Activated CD4-positive, alpha-beta memory T cell treated with anti-CD3 and anti-CD28 coated beads, Interleukin-2, amount 10 ng/mL, durations not matched to agents 7 days and 5 days (primary cell): ENCODE measurements around the gene P2RX6. TPM values are rescaled to one million over a fixed set of nuclear protein-coding genes. Genes with fewer than 3 reads are reported as not detected.
"Not testable (repeated sequence)": the region's sequence is repeated elsewhere in the genome, so short reads cannot be mapped to it uniquely, and the experiment has no call there.

Source experiments
- CTCF ChIA-PET: fragments of 350-600 bp; sonication (Branson Sonifier 250); formaldehyde crosslinking; loops from one replicate; lab custom pipeline; 2021; ENCODE audit warnings: antibody characterized with exemption, inconsistent platforms; lab: Charles Lee
- POLR2A ChIA-PET: fragments of 350-600 bp; sonication (Branson Sonifier 250); formaldehyde crosslinking; loops from one replicate; lab custom pipeline; 2021; ENCODE audit warnings: antibody characterized with exemption; lab: Charles Lee
- DNase-seq: peaks from one replicate; pipeline ENCODE4 v3.0.0-alpha.2; 2020
- H3K27ac Mint-ChIP-seq: one replicate; pipeline ENCODE4 v1.8.0; 2021; ENCODE audit warnings: mild to moderate bottlenecking, mixed read lengths
- H3K27me3 Mint-ChIP-seq: one replicate; pipeline ENCODE4 v1.8.0; 2021; ENCODE audit warnings: mixed read lengths
- H3K36me3 Mint-ChIP-seq: one replicate; pipeline ENCODE4 v1.8.0; 2021; ENCODE audit warnings: low read depth, mixed read lengths
- H3K4me1 Mint-ChIP-seq: one replicate; pipeline ENCODE4 v1.8.0; 2021; ENCODE audit warnings: mixed read lengths
- H3K4me3 Mint-ChIP-seq: one replicate; pipeline ENCODE4 v1.8.0; 2021; ENCODE audit warnings: mild to moderate bottlenecking, mixed read lengths
- H3K9me3 Mint-ChIP-seq: one replicate; pipeline ENCODE4 v1.8.0; 2021; ENCODE audit warnings: mixed read lengths
- total RNA-seq, 2 experiments: library from RNA; stranded (reverse); gene quantifications; one replicate each; pipeline ENCODE4 v1.2.3, GENCODE V29; 2021

P2RX6 gene
- total RNA-seq, 2 experiments from 2014 or later = 0.08 to 0.23 TPM

DNA sequence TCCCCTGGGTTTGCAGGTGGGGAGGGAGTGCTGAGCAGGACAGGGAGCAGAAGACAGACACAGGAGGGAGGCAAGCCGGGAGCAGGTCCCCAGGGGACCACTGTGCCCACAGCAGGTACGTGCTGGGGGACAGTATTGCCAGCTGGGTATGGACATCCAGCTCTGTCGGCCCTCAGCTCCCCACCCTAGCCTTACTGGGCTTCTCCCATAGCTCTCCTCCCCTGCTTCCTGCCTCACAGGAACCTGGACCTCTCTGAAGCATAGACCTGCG, 40.5 kb downstream of the P2RX6 start:
- H3K27ac Mint-ChIP-seq = no peak overlapping the region
- no peaks in the 10 kb centered on the region for H3K36me3 Mint-ChIP-seq
- H3K27me3 Mint-ChIP-seq = peaks cover 10% of the 10 kb centered on the region
- no peak overlapping the region for H3K4me3 Mint-ChIP-seq
- DNase-seq = no peak
- no peaks in the 10 kb centered on the region for H3K9me3 Mint-ChIP-seq
- POLR2A ChIA-PET = interaction anchor here (1.2 kb wide), 1 partner anchor 10 kb away, joined by 4 read pairs; the partner anchor contains the start of gene LRRC74B
- H3K4me1 Mint-ChIP-seq = peaks cover 21% of the 10 kb centered on the region
- CTCF ChIA-PET = no interaction called here

GRCh38 chr22:21055880-21056319, 40.9 kb downstream of the P2RX6 start:
- Mint-ChIP-seq H3K9me3 (no peaks in the 10 kb centered on the region), H3K4me3 (no peak overlapping the region), H3K27ac (no peak overlapping the region), H3K4me1 (peaks cover 21% of the 10 kb centered on the region), H3K36me3 (no peaks in the 10 kb centered on the region), H3K27me3 (peaks cover 10% of the 10 kb centered on the region)
- POLR2A ChIA-PET = no interaction called here
- DNase-seq = no peak
- CTCF ChIA-PET = no interaction called here

DNA sequence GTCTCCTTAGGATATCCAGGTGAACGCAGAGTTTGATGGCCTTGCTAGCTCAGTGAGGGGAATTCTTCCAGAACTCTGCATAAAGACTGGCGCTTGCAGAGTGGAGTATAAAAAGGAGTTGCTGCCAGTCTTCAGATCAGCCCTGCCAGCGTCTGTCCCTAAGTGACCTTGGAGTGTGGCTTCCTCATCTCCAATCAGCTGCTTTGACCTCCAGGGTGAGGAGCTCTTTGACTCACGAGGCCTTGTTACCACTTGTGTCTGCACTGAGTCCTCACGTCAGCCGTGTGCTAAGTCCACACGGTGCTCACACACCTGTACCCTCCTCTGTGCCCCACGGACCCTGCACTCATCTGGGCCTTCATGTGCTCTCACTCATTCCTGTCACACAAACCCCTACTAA, 45.4 kb downstream of the P2RX6 start:
- H3K36me3 Mint-ChIP-seq, POLR2A ChIA-PET: not testable (repeated sequence)

GRCh38 chr22:21061660-21062321, 46.8 kb downstream of the P2RX6 start:
- POLR2A ChIA-PET, H3K9me3 Mint-ChIP-seq, H3K27me3 Mint-ChIP-seq, H3K4me1 Mint-ChIP-seq, CTCF ChIA-PET, H3K36me3 Mint-ChIP-seq, H3K27ac Mint-ChIP-seq, DNase-seq, H3K4me3 Mint-ChIP-seq: not testable (repeated sequence)

More for the DNA sequence above, 45.4 kb downstream of the P2RX6 start:
- H3K27ac Mint-ChIP-seq, DNase-seq, CTCF ChIA-PET, H3K9me3 Mint-ChIP-seq, H3K4me3 Mint-ChIP-seq: not testable (repeated sequence)
- H3K27me3 Mint-ChIP-seq = peaks cover 10% of the 10 kb centered on the region
- H3K4me1 Mint-ChIP-seq = peaks cover 15% of the 10 kb centered on the region

DNA sequence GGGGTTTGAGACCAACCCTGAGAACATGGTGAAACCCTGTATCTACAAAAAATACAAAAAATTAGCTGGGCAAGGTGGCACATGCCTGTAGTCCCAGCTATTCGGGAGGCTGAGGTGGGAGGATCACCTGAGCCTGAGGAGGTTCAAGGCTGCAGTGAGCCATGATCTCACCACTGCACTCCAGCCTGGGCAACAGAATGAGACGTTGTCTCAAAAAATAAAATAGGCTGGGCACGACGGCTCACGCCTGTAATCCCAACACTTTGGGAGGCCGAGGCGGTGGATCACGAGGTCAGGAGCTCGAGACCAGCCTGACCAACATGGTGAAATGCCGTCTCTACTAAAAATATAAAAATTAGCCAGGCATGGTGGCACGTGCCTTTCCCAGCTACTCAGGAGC, 49.5 kb downstream of the P2RX6 start:
- H3K27me3 Mint-ChIP-seq, H3K27ac Mint-ChIP-seq, H3K4me1 Mint-ChIP-seq, H3K9me3 Mint-ChIP-seq, CTCF ChIA-PET, DNase-seq, H3K4me3 Mint-ChIP-seq, POLR2A ChIA-PET, H3K36me3 Mint-ChIP-seq: not testable (repeated sequence)

GRCh38 chr22:21064917-21065864, 50.2 kb downstream of the P2RX6 start:
- Mint-ChIP-seq H3K9me3 (no peaks in the 10 kb centered on the region), H3K4me1 (peaks cover 6% of the 10 kb centered on the region), H3K27ac (no peak overlapping the region), H3K4me3 (no peak overlapping the region), H3K27me3 (peaks cover 2% of the 10 kb centered on the region), H3K36me3 (no peaks in the 10 kb centered on the region)
- POLR2A ChIA-PET = no interaction called here
- CTCF ChIA-PET = no interaction called here
- DNase-seq = no peak

DNA sequence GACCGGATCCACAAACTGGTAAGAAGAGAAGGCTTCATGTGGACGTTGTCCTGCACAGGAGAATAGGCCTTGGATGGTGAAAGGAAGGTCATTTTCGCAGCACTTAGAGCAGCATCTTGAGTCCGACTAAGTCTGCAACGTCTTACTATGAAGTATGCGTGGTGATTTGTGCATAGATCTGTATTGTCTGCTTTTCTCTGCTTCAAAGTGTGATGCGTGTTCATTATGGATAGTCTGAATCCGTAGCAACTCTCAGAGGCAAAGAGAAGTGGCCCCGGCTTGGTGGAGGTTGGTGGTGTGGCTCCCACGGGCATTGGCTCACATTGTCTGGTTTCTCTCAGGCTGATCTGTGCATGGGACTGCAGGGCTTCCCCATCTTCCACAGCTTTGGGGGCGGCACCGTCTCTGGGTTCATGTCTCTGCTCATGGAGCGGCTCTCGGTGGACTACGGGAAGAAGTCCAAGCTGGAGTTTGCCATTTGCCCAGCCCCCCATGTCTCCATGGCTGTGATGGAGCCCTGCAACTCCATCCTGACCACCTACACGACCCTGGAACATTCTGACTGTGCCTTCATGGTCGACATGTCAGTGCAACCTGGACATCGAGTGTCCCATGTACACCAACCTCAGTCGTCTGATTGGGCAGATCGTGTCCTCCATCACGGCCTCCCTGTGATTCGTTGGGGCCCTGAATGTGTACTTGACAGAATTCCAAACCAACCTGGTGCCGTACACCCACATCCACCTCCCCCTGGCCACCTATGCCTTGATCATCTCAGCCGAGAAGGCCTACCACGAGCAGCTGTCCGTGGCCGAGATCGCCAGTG, 52.3 kb downstream of the P2RX6 start:
- Mint-ChIP-seq H3K9me3 (no peaks in the 10 kb centered on the region), H3K4me3 (no peak overlapping the region), H3K36me3 (no peaks in the 10 kb centered on the region), H3K27me3 (peaks cover 2% of the 10 kb centered on the region), H3K4me1 (peaks cover 12% of the 10 kb centered on the region), H3K27ac (no peak overlapping the region)
- POLR2A ChIA-PET = no interaction called here
- CTCF ChIA-PET = no interaction called here
- DNase-seq = no peak

DNA sequence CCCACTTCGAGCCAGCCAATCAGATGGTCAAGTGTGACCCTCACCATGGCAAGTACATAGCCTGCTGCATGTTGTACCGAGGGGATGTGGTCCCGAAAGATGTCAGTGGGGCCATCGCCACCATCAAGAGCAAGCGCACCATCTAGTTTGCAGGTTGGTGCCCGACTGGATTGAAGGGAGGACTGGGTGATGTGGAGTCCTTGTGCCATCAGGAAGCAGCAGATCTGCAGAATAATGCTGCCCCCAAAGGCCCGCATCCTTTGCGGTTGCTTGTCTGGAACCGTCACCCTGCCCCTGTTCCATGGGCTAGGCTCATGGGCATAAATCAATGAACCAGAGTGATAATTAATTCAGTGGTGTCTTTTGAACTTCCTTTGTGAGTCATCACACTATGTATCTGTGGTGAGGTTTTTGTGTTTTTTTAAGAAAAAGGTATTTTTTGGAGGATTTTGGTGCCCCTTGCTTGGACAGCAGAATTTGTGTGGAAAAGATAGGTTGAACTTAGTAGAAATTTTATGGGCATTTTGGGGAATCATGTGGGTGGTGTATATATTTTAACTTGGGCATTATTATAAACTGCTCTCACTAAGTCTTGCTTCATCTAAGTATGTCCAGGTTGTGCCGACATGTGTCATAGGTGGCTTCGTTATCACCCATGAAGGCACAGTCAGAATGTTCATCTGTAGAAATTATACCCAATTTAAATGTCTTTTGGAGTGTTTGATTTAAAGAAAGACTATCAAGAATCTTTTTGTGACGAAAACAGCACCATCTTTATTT, 53.1 kb downstream of the P2RX6 start:
- Mint-ChIP-seq H3K36me3 (no peaks in the 10 kb centered on the region), H3K27ac (no peak overlapping the region), H3K4me1 (peaks cover 12% of the 10 kb centered on the region), H3K27me3 (peaks cover 2% of the 10 kb centered on the region), H3K4me3 (no peak overlapping the region), H3K9me3 (no peaks in the 10 kb centered on the region)
- ChIA-PET CTCF (no interaction called here), POLR2A (no interaction called here)
- no peak for DNase-seq

DNA sequence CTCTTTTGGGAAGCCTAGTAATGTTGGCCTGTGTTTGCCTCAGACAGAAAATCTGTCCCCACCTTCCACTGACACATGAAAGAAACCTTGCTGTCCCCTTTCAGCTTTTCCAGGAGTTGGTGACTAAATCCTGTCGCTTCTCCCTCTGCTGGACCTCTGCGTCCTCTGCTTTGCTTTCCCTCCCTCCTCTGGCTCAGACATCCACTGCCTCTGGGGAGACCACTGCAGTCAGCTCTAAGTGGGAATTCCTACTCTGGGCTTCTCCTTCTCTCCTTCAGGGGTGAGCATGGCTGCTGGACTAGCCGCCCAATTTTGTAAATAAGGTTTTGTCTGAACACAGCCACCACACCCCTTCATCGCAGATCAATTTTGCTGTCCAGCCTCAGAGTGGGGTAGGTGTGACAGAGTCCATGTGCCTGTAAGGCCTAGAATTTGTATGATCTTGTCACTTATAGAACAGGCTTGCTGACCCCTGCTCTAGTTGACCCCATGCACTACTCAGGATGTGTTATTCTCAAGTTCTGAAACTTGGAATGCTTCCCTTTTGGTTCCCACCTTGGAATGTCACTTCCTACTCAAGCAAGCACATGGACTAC, 53.8 kb downstream of the P2RX6 start:
- POLR2A ChIA-PET = interaction anchor here (0.5 kb wide), 1 partner anchor 151 kb away, joined by 3 read pairs; no protein-coding TSS in a partner anchor
- no peaks in the 10 kb centered on the region for H3K36me3 Mint-ChIP-seq
- no peak overlapping the region for H3K27ac Mint-ChIP-seq
- no peaks in the 10 kb centered on the region for H3K9me3 Mint-ChIP-seq
- H3K27me3 Mint-ChIP-seq = peaks cover 3% of the 10 kb centered on the region
- H3K4me3 Mint-ChIP-seq = no peak overlapping the region
- no peak for DNase-seq
- H3K4me1 Mint-ChIP-seq = peaks cover 12% of the 10 kb centered on the region
- CTCF ChIA-PET = no interaction called here

- CTCF ChIA-PET = no interaction called here
- no peak overlapping the region for H3K27ac Mint-ChIP-seq
- H3K4me3 Mint-ChIP-seq = no peak overlapping the region
These were observed 54.4 kb downstream of the P2RX6 start for GRCh38 chr22:21069375-21069774.

DNA sequence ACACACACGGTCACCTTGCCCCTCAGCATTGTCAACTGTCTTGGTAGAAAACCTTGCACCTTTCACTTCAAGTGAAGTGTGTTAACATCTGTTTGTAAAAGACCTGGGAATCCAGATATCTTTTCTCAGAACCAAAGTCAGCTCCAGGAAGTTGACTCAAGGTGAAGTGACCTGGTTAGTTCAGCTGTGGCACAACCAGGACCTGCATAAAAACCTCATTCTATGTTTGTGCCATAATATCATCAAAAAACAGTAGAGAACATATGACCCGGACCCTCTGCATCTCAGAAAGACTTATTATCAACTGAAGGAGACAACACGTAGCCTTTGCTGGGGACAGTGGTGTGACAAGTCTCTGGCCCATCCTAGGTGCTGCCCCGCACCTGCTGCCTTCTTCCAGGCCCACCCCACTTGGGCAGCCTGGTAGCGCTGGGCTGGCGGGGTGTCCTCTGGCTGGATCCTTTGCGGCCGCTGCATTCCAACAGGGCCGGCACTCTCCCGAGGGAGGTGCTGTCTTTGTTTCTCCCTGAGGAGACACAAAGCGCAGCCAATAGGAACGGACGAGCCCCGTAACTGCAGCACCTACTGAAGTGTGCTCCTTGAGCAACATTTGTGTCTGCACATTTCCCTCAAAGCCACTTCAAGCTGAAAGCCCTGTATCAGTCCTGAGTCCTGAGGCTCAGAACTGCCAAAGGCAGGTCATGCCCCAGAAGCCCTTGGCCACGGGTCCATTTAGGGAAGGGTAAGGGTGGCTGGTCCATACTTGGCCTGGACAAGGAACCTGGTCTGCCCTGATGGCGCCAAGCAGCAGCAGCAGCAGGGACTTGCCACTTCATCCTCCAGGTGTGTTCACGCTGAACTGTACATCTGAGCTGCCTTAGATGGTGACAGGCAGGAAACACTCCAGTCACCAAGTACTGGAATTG, 56.0 kb downstream of the P2RX6 start:
- Mint-ChIP-seq H3K27ac (no peak overlapping the region), H3K4me1 (peaks cover 12% of the 10 kb centered on the region), H3K27me3 (peaks cover 1% of the 10 kb centered on the region), H3K9me3 (no peaks in the 10 kb centered on the region), H3K4me3 (no peak overlapping the region), H3K36me3 (no peaks in the 10 kb centered on the region)
- no peak for DNase-seq
- ChIA-PET CTCF (interaction anchor here (0.6 kb wide), 1 partner anchor 54 kb away, joined by 3 read pairs; no protein-coding TSS in a partner anchor), POLR2A (no interaction called here)

More at GRCh38 chr22:21069375-21069774, 54.4 kb downstream of the P2RX6 start:
- Mint-ChIP-seq H3K9me3 (no peaks in the 10 kb centered on the region), H3K36me3 (no peaks in the 10 kb centered on the region), H3K27me3 (peaks cover 3% of the 10 kb centered on the region), H3K4me1 (peaks cover 12% of the 10 kb centered on the region)
- no peak for DNase-seq
- POLR2A ChIA-PET = interaction anchor here (0.5 to 0.6 kb wide), 2 partner anchors 151 to 383 kb away, joined by 3 read pairs; no protein-coding TSS in a partner anchor
